GM18909 (cell line): ENCODE measurements around the gene METTL25.

Source experiments
- ATAC-seq: cut with Tn5 transposase; IDR thresholded peaks from one replicate; pipeline ENCODE4 v1.9.1; 2021; ENCODE audit warnings: mild to moderate bottlenecking; ENCODE audit not compliant: unreplicated experiment, poor library complexity

METTL25 gene

DNA sequence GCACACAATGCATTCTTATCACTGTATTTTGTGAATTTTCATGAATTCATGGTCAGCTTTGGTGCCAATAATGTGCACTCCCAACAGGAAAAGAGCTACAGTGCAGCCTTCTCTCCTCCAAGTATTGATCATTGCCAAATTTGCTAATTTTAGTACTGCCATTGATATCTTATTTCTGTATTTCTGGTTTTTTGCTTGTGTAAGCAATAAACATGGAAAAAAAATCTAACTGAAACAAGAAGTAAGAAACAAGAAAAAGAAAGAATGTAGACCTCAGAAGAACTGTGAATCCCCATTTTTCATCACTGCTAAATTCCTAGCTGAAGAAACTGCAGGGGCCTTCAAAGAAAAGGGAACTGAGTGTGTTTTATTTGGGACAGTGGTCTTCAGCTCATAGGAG is 161.2 kb downstream of the METTL25 start:
- no peak for ATAC-seq

DNA sequence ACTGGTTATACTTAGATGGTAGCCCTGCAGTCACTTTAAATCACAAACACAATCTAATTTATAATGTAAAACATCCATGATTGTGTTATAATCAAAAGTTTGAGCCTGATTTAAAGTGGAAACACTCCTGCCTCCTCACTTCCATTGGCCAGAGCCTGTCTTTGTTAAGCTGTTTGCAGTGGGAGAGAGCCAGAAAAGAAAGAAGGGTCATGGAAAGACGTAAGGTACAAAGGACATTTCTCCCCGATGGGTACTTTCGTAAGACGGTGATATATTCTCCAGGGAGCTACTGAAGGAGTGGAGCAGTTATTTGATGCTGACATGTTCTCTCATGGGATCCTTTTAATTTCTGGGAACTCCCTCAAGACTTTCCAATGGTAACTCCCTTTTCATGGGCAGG is 164.0 kb downstream of the METTL25 start:
- no peak for ATAC-seq

DNA sequence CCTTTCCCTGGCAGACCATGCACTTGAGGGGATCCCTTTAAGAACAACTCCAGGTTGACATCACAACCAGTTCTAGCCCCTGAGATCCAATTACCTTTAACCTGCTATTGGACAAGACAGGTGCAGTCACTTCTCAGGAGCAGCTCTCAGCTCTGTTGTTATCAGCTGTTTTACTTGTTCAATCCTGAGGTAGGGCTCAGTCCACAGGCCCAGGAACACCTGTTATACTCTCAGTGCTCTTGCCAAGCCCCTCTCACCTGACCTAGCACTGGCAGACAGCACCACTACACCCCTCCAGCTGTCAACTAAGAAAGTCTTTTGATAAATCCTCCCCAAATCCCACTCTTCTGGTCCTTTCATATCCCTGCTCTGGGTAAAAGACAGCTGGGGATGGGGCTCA is 164.4 kb downstream of the METTL25 start:
- ATAC-seq = no peak

DNA sequence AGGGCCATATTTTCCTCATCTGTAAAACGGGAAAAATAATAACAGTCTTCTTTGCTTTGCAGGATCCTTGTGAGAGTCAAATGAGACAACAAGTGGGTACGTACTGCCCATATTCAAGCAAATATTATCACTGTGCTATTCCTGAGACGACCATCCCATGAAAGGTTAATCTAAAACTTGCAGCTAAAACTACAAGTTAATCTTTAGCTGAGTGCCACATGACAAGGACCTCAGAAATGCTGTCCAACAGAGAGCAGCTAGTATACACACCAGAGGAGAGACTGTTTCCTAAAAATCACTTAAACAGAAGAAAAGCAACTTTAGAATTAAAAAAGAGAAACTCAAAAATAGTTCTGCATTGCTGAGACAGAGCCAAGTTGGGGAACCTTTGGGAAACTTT is 165.7 kb downstream of the METTL25 start:
- peak; percentile 83 for ATAC-seq

DNA sequence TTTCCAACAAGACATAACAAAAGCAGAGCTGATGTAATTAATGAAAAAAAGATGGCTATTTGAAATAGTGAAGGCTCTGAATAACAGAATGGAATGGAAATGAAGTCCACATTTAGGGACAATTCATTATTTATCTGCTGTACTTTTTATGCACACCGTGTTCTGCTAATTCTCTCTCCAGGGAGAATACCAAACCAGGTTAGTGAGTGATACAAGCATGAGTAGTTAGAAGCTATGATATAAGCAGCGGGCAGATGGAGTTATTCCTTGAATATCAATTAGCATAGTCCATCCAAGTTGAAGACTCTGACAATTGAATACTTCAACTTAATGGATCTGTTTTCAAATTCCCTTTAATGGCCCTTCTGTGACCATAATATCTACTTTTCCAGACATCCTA is 166.3 kb downstream of the METTL25 start:
- ATAC-seq = no peak

GRCh38 chr12:82525616-82526015 is 167.3 kb downstream of the METTL25 start:
- ATAC-seq = no peak

- peak; percentile 67 for ATAC-seq
These were observed 168.9 kb downstream of the METTL25 start for GRCh38 chr12:82527165-82527780.
